Measurements from ENCODE around the gene CDK14.

CDK14 gene

GRCh38 chr7:90859521-90859920 lies 263.4 kb downstream of the CDK14 start:
- H3K27ac Mint-ChIP-seq = no peak overlapping the region
- no peaks in the 10 kb centered on the region for H3K36me3 Mint-ChIP-seq
- no peaks in the 10 kb centered on the region for H3K27me3 Mint-ChIP-seq
- H3K4me1 Mint-ChIP-seq = no peaks in the 10 kb centered on the region
- no peak overlapping the region for H3K4me3 Mint-ChIP-seq
- DNase-seq = no peak
- CTCF ChIA-PET = no interaction called here
- no peaks in the 10 kb centered on the region for H3K9me3 Mint-ChIP-seq

GRCh38 chr7:90864088-90864487 lies 268.0 kb downstream of the CDK14 start:
- Mint-ChIP-seq H3K4me3 (no peak overlapping the region), H3K9me3 (no peaks in the 10 kb centered on the region), H3K36me3 (no peaks in the 10 kb centered on the region), H3K27me3 (no peaks in the 10 kb centered on the region), H3K4me1 (no peaks in the 10 kb centered on the region), H3K27ac (no peak overlapping the region)
- DNase-seq = no peak
- CTCF ChIA-PET = no interaction called here

- Mint-ChIP-seq H3K9me3 (no peaks in the 10 kb centered on the region), H3K4me3 (no peak overlapping the region), H3K36me3 (no peaks in the 10 kb centered on the region), H3K27ac (no peak overlapping the region), H3K4me1 (no peaks in the 10 kb centered on the region), H3K27me3 (no peaks in the 10 kb centered on the region)
- no peak for DNase-seq
- CTCF ChIA-PET = no interaction called here
These were observed 273.2 kb downstream of the CDK14 start for GRCh38 chr7:90869335-90869734.

- Mint-ChIP-seq H3K27ac (no peak overlapping the region), H3K4me3 (no peak overlapping the region), H3K9me3 (peaks cover 2% of the 10 kb centered on the region), H3K27me3 (no peaks in the 10 kb centered on the region), H3K36me3 (no peaks in the 10 kb centered on the region), H3K4me1 (no peaks in the 10 kb centered on the region)
- CTCF ChIA-PET = no interaction called here
- no peak for DNase-seq
These were observed 280.6 kb downstream of the CDK14 start for GRCh38 chr7:90876701-90877100.

- no peak overlapping the region for H3K27ac Mint-ChIP-seq
- H3K9me3 Mint-ChIP-seq = peaks cover 2% of the 10 kb centered on the region
- H3K4me3 Mint-ChIP-seq = no peak overlapping the region
- no peaks in the 10 kb centered on the region for H3K4me1 Mint-ChIP-seq
- no peak for DNase-seq
- CTCF ChIA-PET = no interaction called here
- no peaks in the 10 kb centered on the region for H3K27me3 Mint-ChIP-seq
- no peaks in the 10 kb centered on the region for H3K36me3 Mint-ChIP-seq
These were observed 281.1 kb downstream of the CDK14 start for GRCh38 chr7:90877201-90877600.

- Mint-ChIP-seq H3K4me1 (no peaks in the 10 kb centered on the region), H3K4me3 (no peak overlapping the region), H3K27ac (no peak overlapping the region), H3K27me3 (no peaks in the 10 kb centered on the region), H3K36me3 (no peaks in the 10 kb centered on the region), H3K9me3 (peaks cover 2% of the 10 kb centered on the region)
- DNase-seq = no peak
- CTCF ChIA-PET = no interaction called here
These were observed 283.8 kb downstream of the CDK14 start for GRCh38 chr7:90879924-90880323.

- no peaks in the 10 kb centered on the region for H3K36me3 Mint-ChIP-seq
- H3K27ac Mint-ChIP-seq = no peak overlapping the region
- H3K9me3 Mint-ChIP-seq = no peaks in the 10 kb centered on the region
- H3K4me1 Mint-ChIP-seq = no peaks in the 10 kb centered on the region
- CTCF ChIA-PET = no interaction called here
- no peak for DNase-seq
- H3K27me3 Mint-ChIP-seq = no peaks in the 10 kb centered on the region
- H3K4me3 Mint-ChIP-seq = no peak overlapping the region
These were observed 290.3 kb downstream of the CDK14 start for GRCh38 chr7:90886416-90886815.

GRCh38 chr7:90889210-90889609 lies 293.1 kb downstream of the CDK14 start:
- Mint-ChIP-seq H3K27me3 (no peaks in the 10 kb centered on the region), H3K4me3 (no peak overlapping the region), H3K4me1 (no peaks in the 10 kb centered on the region), H3K9me3 (no peaks in the 10 kb centered on the region), H3K27ac (no peak overlapping the region), H3K36me3 (no peaks in the 10 kb centered on the region)
- CTCF ChIA-PET = no interaction called here
- DNase-seq = no peak

- Mint-ChIP-seq H3K4me1 (no peaks in the 10 kb centered on the region), H3K27ac (no peak overlapping the region), H3K27me3 (no peaks in the 10 kb centered on the region), H3K4me3 (no peak overlapping the region), H3K9me3 (no peaks in the 10 kb centered on the region), H3K36me3 (no peaks in the 10 kb centered on the region)
- DNase-seq = no peak
- CTCF ChIA-PET = no interaction called here
These were observed 293.5 kb downstream of the CDK14 start for GRCh38 chr7:90889644-90890043.

GRCh38 chr7:90891529-90891928 lies 295.4 kb downstream of the CDK14 start:
- Mint-ChIP-seq H3K4me1 (no peaks in the 10 kb centered on the region), H3K27me3 (no peaks in the 10 kb centered on the region), H3K36me3 (no peaks in the 10 kb centered on the region), H3K27ac (no peak overlapping the region), H3K4me3 (no peak overlapping the region), H3K9me3 (no peaks in the 10 kb centered on the region)
- DNase-seq = no peak
- CTCF ChIA-PET = no interaction called here

GRCh38 chr7:90892213-90892612 lies 296.1 kb downstream of the CDK14 start:
- Mint-ChIP-seq H3K9me3 (no peaks in the 10 kb centered on the region), H3K27me3 (no peaks in the 10 kb centered on the region), H3K27ac (no peak overlapping the region), H3K4me1 (no peaks in the 10 kb centered on the region), H3K4me3 (no peak overlapping the region), H3K36me3 (no peaks in the 10 kb centered on the region)
- CTCF ChIA-PET = no interaction called here
- DNase-seq = no peak

GRCh38 chr7:90894122-90894521 lies 298.0 kb downstream of the CDK14 start:
- CTCF ChIA-PET = no interaction called here
- Mint-ChIP-seq H3K27me3 (no peaks in the 10 kb centered on the region), H3K36me3 (no peaks in the 10 kb centered on the region), H3K4me3 (no peak overlapping the region), H3K27ac (no peak overlapping the region), H3K4me1 (no peaks in the 10 kb centered on the region), H3K9me3 (no peaks in the 10 kb centered on the region)
- DNase-seq = no peak

- CTCF ChIA-PET = no interaction called here
- no peaks in the 10 kb centered on the region for H3K36me3 Mint-ChIP-seq
- no peak overlapping the region for H3K27ac Mint-ChIP-seq
- no peaks in the 10 kb centered on the region for H3K27me3 Mint-ChIP-seq
- H3K9me3 Mint-ChIP-seq = no peaks in the 10 kb centered on the region
- DNase-seq = no peak
- no peak overlapping the region for H3K4me3 Mint-ChIP-seq
- no peaks in the 10 kb centered on the region for H3K4me1 Mint-ChIP-seq
These were observed 300.3 kb downstream of the CDK14 start for GRCh38 chr7:90896458-90896857.

- DNase-seq = no peak
- H3K4me1 Mint-ChIP-seq = no peaks in the 10 kb centered on the region
- no peaks in the 10 kb centered on the region for H3K9me3 Mint-ChIP-seq
- no peak overlapping the region for H3K27ac Mint-ChIP-seq
- CTCF ChIA-PET = no interaction called here
- no peaks in the 10 kb centered on the region for H3K27me3 Mint-ChIP-seq
- H3K36me3 Mint-ChIP-seq = no peaks in the 10 kb centered on the region
- H3K4me3 Mint-ChIP-seq = no peak overlapping the region
These were observed 301.9 kb downstream of the CDK14 start for GRCh38 chr7:90897961-90898469.

GRCh38 chr7:90900628-90901356 lies 304.7 kb downstream of the CDK14 start:
- Mint-ChIP-seq H3K4me1 (no peaks in the 10 kb centered on the region), H3K4me3 (no peak overlapping the region), H3K27me3 (no peaks in the 10 kb centered on the region), H3K27ac (no peak overlapping the region), H3K36me3 (no peaks in the 10 kb centered on the region), H3K9me3 (no peaks in the 10 kb centered on the region)
- CTCF ChIA-PET = no interaction called here
- DNase-seq = no peak

GRCh38 chr7:90903841-90904240 lies 307.7 kb downstream of the CDK14 start:
- H3K9me3 Mint-ChIP-seq = no peaks in the 10 kb centered on the region
- CTCF ChIA-PET = no interaction called here

More at GRCh38 chr7:90903841-90904240, 307.7 kb downstream of the CDK14 start:
- H3K36me3 Mint-ChIP-seq = no peaks in the 10 kb centered on the region
- no peak overlapping the region for H3K4me3 Mint-ChIP-seq
- H3K4me1 Mint-ChIP-seq = no peaks in the 10 kb centered on the region
- no peak for DNase-seq
- no peaks in the 10 kb centered on the region for H3K27me3 Mint-ChIP-seq
- no peak overlapping the region for H3K27ac Mint-ChIP-seq
